ENCODE results near the gene PPP2R5C. TPM values are rescaled to one million over a fixed set of nuclear protein-coding genes. Genes with fewer than 3 reads are reported as not detected.
A peak's percentile ranks its signal among the peaks of the same experiment; 100 is the strongest.

The PPP2R5C gene
- total and polyA plus RNA-seq, 7 experiments from 2014 or later, result 155 to 449 (median 382) TPM

GRCh38 chr14:101773378-101773777 is 11.9 kb downstream of the PPP2R5C start:
- peaks cover 0 to under 1% (median 0%) of the 10 kb centered on the region in 5 donors for H3K27me3 Mint-ChIP-seq
- peak overlapping the region in 2 of 9 donors; percentile 76 to 84 for H3K27ac Mint-ChIP-seq
- DNase-seq (no peak), ATAC-seq (no peak)
- CTCF ChIA-PET, result interaction anchor here (1.5 kb wide), 2 partner anchors 11 to 66 kb away, joined by 3 read pairs; no protein-coding TSS in a partner anchor
- H3K4me1 Mint-ChIP-seq, result peaks cover 15 to 42% (median 32%) of the 10 kb centered on the region in 7 donors
- H3K4me3 Mint-ChIP-seq, result no peak overlapping the region
- POLR2A ChIA-PET, result interaction anchor here (0.6 to 1.1 kb wide), 5 partner anchors 11 to 768 kb away, joined by 3 to 4 read pairs (median 3); no protein-coding TSS in a partner anchor
- H3K9me3 ChIP-seq (ENCODE audit: control insufficient read depth in 2 of 3, low read length in 3 of 3), result no peaks in the 10 kb centered on the region
- peaks cover 3 to 16% (median 6%) of the 10 kb centered on the region in 5 donors for H3K36me3 Mint-ChIP-seq
- H3K36me3 ChIP-seq (ENCODE audit: control insufficient read depth in 2 of 3, insufficient read depth in 3 of 3, low read length in 3 of 3), result no peaks in the 10 kb centered on the region
- intact Hi-C loops (cut with micrococcal nuclease), result loop anchor here in 1 of 2 donors (5.0 kb wide), 1 partner anchor 119 kb away; no protein-coding TSS in a partner anchor
- no peaks in the 10 kb centered on the region for H3K4me1 ChIP-seq (ENCODE audit: control insufficient read depth in 2 of 2, insufficient read depth in 2 of 2, low read length in 2 of 2)
- no peaks in the 10 kb centered on the region for H3K9me3 Mint-ChIP-seq
- no peaks in the 10 kb centered on the region for H3K27me3 ChIP-seq (ENCODE audit: control insufficient read depth in 2 of 2, insufficient read depth in 2 of 2, low read length in 2 of 2)
- no peak overlapping the region for H3K27ac ChIP-seq (ENCODE audit: low read depth, low read length)
- H3K4me3 ChIP-seq (ENCODE audit: low read length), result no peak overlapping the region

GRCh38 chr14:101774006-101774795 is 12.7 kb downstream of the PPP2R5C start:
- Mint-ChIP-seq H3K9me3 (no peaks in the 10 kb centered on the region), H3K27me3 (peaks cover 0 to 8% (median 0%) of the 10 kb centered on the region in 5 donors), H3K27ac (peak overlapping the region in 6 of 9 donors; percentile 14 to 70 (median 28)), H3K4me3 (no peak overlapping the region), H3K4me1 (peaks cover 18 to 41% (median 35%) of the 10 kb centered on the region in 7 donors), H3K36me3 (peaks cover 3 to 18% (median 7%) of the 10 kb centered on the region in 5 donors)
- no peak for ATAC-seq
- Histone ChIP-seq H3K27ac (ENCODE audit: low read depth, low read length) (no peak overlapping the region), H3K9me3 (ENCODE audit: control insufficient read depth in 2 of 3, low read length in 3 of 3) (no peaks in the 10 kb centered on the region), H3K27me3 (ENCODE audit: control insufficient read depth in 2 of 2, insufficient read depth in 2 of 2, low read length in 2 of 2) (no peaks in the 10 kb centered on the region), H3K4me1 (ENCODE audit: control insufficient read depth in 2 of 2, insufficient read depth in 2 of 2, low read length in 2 of 2) (no peaks in the 10 kb centered on the region), H3K4me3 (ENCODE audit: low read length) (no peak overlapping the region), H3K36me3 (ENCODE audit: control insufficient read depth in 2 of 3, insufficient read depth in 3 of 3, low read length in 3 of 3) (no peaks in the 10 kb centered on the region)
- POLR2A ChIA-PET, result interaction anchor here (0.9 to 1.1 kb wide), 6 partner anchors 11 to 66 kb away, joined by 3 to 4 read pairs (median 3); no protein-coding TSS in a partner anchor
- intact Hi-C loops (cut with micrococcal nuclease), result loop anchor here in 1 of 2 donors (5.0 kb wide), 1 partner anchor 118 kb away; no protein-coding TSS in a partner anchor
- CTCF ChIA-PET, result interaction anchor here (1.2 to 1.5 kb wide), 3 partner anchors 10 to 67 kb away, joined by 3 read pairs; no protein-coding TSS in a partner anchor
- DNase-seq, result no peak

- no peak overlapping the region for H3K4me3 ChIP-seq (ENCODE audit: low read length)
- Mint-ChIP-seq H3K9me3 (no peaks in the 10 kb centered on the region), H3K27me3 (peaks cover 0 to 14% (median 0%) of the 10 kb centered on the region in 5 donors), H3K27ac (peak overlapping the region in 6 of 9 donors; percentile 14 to 70 (median 28)), H3K4me1 (peaks cover 22 to 46% (median 35%) of the 10 kb centered on the region in 7 donors), H3K36me3 (peaks cover 3 to 18% (median 7%) of the 10 kb centered on the region in 5 donors), H3K4me3 (no peak overlapping the region)
- ATAC-seq, result no peak
- H3K4me1 ChIP-seq (ENCODE audit: control insufficient read depth in 2 of 2, insufficient read depth in 2 of 2, low read length in 2 of 2), result no peaks in the 10 kb centered on the region
- ChIA-PET CTCF (interaction anchor here (1.2 kb wide), 1 partner anchor 17 kb away, joined by 3 read pairs; no protein-coding TSS in a partner anchor), POLR2A (interaction anchor here (0.9 to 1.1 kb wide), 3 partner anchors 44 to 67 kb away, joined by 3 read pairs; no protein-coding TSS in a partner anchor)
- H3K27me3 ChIP-seq (ENCODE audit: control insufficient read depth in 2 of 2, insufficient read depth in 2 of 2, low read length in 2 of 2), result no peaks in the 10 kb centered on the region
- intact Hi-C loops (cut with micrococcal nuclease), result loop anchor here in 1 of 2 donors (5.0 kb wide), 1 partner anchor 117 kb away; no protein-coding TSS in a partner anchor
- no peak overlapping the region for H3K27ac ChIP-seq (ENCODE audit: low read depth, low read length)
- H3K36me3 ChIP-seq (ENCODE audit: control insufficient read depth in 2 of 3, insufficient read depth in 3 of 3, low read length in 3 of 3), result no peaks in the 10 kb centered on the region
- no peak for DNase-seq
- no peaks in the 10 kb centered on the region for H3K9me3 ChIP-seq (ENCODE audit: control insufficient read depth in 2 of 3, low read length in 3 of 3)
Observed at GRCh38 chr14:101774814-101775213, 13.3 kb downstream of the PPP2R5C start.

- Mint-ChIP-seq H3K4me3 (no peak overlapping the region), H3K4me1 (peaks cover 30 to 55% (median 41%) of the 10 kb centered on the region in 7 donors), H3K9me3 (no peaks in the 10 kb centered on the region), H3K27ac (no peak overlapping the region), H3K36me3 (peaks cover 3 to 18% (median 9%) of the 10 kb centered on the region in 5 donors), H3K27me3 (peaks cover 0 to 24% (median 5%) of the 10 kb centered on the region in 5 donors)
- Histone ChIP-seq H3K9me3 (ENCODE audit: control insufficient read depth in 2 of 3, low read length in 3 of 3) (no peaks in the 10 kb centered on the region), H3K4me1 (ENCODE audit: control insufficient read depth in 2 of 2, insufficient read depth in 2 of 2, low read length in 2 of 2) (peaks cover 0 to 7% of the 10 kb centered on the region in 2 donors), H3K4me3 (ENCODE audit: low read length) (no peak overlapping the region), H3K27me3 (ENCODE audit: control insufficient read depth in 2 of 2, insufficient read depth in 2 of 2, low read length in 2 of 2) (no peaks in the 10 kb centered on the region), H3K27ac (ENCODE audit: low read depth, low read length) (no peak overlapping the region), H3K36me3 (ENCODE audit: control insufficient read depth in 2 of 3, insufficient read depth in 3 of 3, low read length in 3 of 3) (no peaks in the 10 kb centered on the region)
- intact Hi-C loops (cut with micrococcal nuclease), result no loop called here
- CTCF ChIA-PET, result no interaction called here
- DNase-seq (no peak), ATAC-seq (no peak)
- POLR2A ChIA-PET, result interaction anchor here (1.3 kb wide), 1 partner anchor 13 kb away, joined by 7 read pairs; no protein-coding TSS in a partner anchor
Observed at GRCh38 chr14:101775826-101776225, 14.3 kb downstream of the PPP2R5C start.

GRCh38 chr14:101776344-101776743 is 14.8 kb downstream of the PPP2R5C start:
- H3K4me1 ChIP-seq (ENCODE audit: control insufficient read depth in 2 of 2, insufficient read depth in 2 of 2, low read length in 2 of 2), result peaks cover 0 to 9% of the 10 kb centered on the region in 2 donors
- DNase-seq (no peak), ATAC-seq (no peak)
- peak overlapping the region in 4 of 9 donors; percentile 10 to 75 (median 57) for H3K27ac Mint-ChIP-seq
- ChIA-PET CTCF (interaction anchor here (0.6 to 1.4 kb wide), 2 partner anchors 68 to 94 kb away, joined by 3 to 4 read pairs; no protein-coding TSS in a partner anchor), POLR2A (interaction anchor here (1.3 to 3.5 kb wide), 2 partner anchors 8 to 14 kb away, joined by 7 to 14 read pairs; no protein-coding TSS in a partner anchor)
- H3K9me3 Mint-ChIP-seq, result no peaks in the 10 kb centered on the region
- no peaks in the 10 kb centered on the region for H3K27me3 ChIP-seq (ENCODE audit: control insufficient read depth in 2 of 2, insufficient read depth in 2 of 2, low read length in 2 of 2)
- H3K4me3 Mint-ChIP-seq, result no peak overlapping the region
- H3K36me3 ChIP-seq (ENCODE audit: control insufficient read depth in 2 of 3, insufficient read depth in 3 of 3, low read length in 3 of 3), result no peaks in the 10 kb centered on the region
- H3K4me3 ChIP-seq (ENCODE audit: low read length), result no peak overlapping the region
- H3K36me3 Mint-ChIP-seq, result peaks cover 3 to 18% (median 6%) of the 10 kb centered on the region in 5 donors
- H3K27me3 Mint-ChIP-seq, result peaks cover 0 to 25% (median 5%) of the 10 kb centered on the region in 5 donors
- H3K27ac ChIP-seq (ENCODE audit: low read depth, low read length), result no peak overlapping the region
- intact Hi-C loops (cut with micrococcal nuclease), result no loop called here
- H3K9me3 ChIP-seq (ENCODE audit: control insufficient read depth in 2 of 3, low read length in 3 of 3), result no peaks in the 10 kb centered on the region
- peaks cover 27 to 51% (median 39%) of the 10 kb centered on the region in 7 donors for H3K4me1 Mint-ChIP-seq

- peak overlapping the region; percentile 46 to 83 (median 70) for H3K4me3 Mint-ChIP-seq
- H3K27ac Mint-ChIP-seq, result peak overlapping the region in 3 of 9 donors; percentile 15 to 42 (median 37)
- POLR2A ChIA-PET, result interaction anchor here (0.9 to 1.5 kb wide), 3 partner anchors 13 to 43 kb away, joined by 3 to 9 read pairs (median 4); no protein-coding TSS in a partner anchor
- Histone ChIP-seq H3K27me3 (ENCODE audit: control insufficient read depth in 2 of 2, insufficient read depth in 2 of 2, low read length in 2 of 2) (no peaks in the 10 kb centered on the region), H3K4me1 (ENCODE audit: control insufficient read depth in 2 of 2, insufficient read depth in 2 of 2, low read length in 2 of 2) (peaks cover 0 to 9% of the 10 kb centered on the region in 2 donors), H3K27ac (ENCODE audit: low read depth, low read length) (no peak overlapping the region), H3K36me3 (ENCODE audit: control insufficient read depth in 2 of 3, insufficient read depth in 3 of 3, low read length in 3 of 3) (no peaks in the 10 kb centered on the region), H3K4me3 (ENCODE audit: low read length) (peak overlapping the region; percentile 55), H3K9me3 (ENCODE audit: control insufficient read depth in 2 of 3, low read length in 3 of 3) (no peaks in the 10 kb centered on the region)
- H3K4me1 Mint-ChIP-seq, result peaks cover 20 to 39% (median 29%) of the 10 kb centered on the region in 7 donors
- H3K27me3 Mint-ChIP-seq, result peaks cover 0 to 25% (median 5%) of the 10 kb centered on the region in 5 donors
- H3K36me3 Mint-ChIP-seq, result peaks cover 3 to 14% (median 8%) of the 10 kb centered on the region in 5 donors
- intact Hi-C loops (cut with micrococcal nuclease), result loop anchor here in 1 of 2 donors (2.0 kb wide), 1 partner anchor 44 kb away; no protein-coding TSS in a partner anchor
- DNase-seq (no peak), ATAC-seq (no peak)
- CTCF ChIA-PET, result interaction anchor here (0.6 kb wide), 1 partner anchor 34 kb away, joined by 3 read pairs; no protein-coding TSS in a partner anchor
- peaks cover 0 to under 1% (median 0%) of the 10 kb centered on the region in 11 donors for H3K9me3 Mint-ChIP-seq
Observed at GRCh38 chr14:101780390-101780789, 18.9 kb downstream of the PPP2R5C start.

Data from naive thymus-derived CD4-positive, alpha-beta T cell (primary cell).